GM20431 (cell line): Measurements from ENCODE around the gene POU3F4.

ENCODE experiments used
- in situ Hi-C: fragments of 300-500 bp; cut with MseI, MboI; formaldehyde crosslinking; loops from one replicate; pipeline ENCODE4 v1.15.0; 2020; ENCODE audit warnings: low sequenced_read_pairs; ENCODE audit not compliant: unreplicated experiment

POU3F4 gene

GRCh38 chrX:83508006-83508405, at the start of gene POU3F4:
Gene POU3F4 (plus strand): TSS chrX:83508290. CDS start chrX:83508325, 35 bp downstream.
- in situ Hi-C loops = no loop called here

- in situ Hi-C loops = loop anchor here (25.0 kb wide), 1 partner anchor 168 kb away; no protein-coding TSS in a partner anchor
Measured at GRCh38 chrX:83469551-83469950, 38.5 kb upstream of the POU3F4 start.

DNA sequence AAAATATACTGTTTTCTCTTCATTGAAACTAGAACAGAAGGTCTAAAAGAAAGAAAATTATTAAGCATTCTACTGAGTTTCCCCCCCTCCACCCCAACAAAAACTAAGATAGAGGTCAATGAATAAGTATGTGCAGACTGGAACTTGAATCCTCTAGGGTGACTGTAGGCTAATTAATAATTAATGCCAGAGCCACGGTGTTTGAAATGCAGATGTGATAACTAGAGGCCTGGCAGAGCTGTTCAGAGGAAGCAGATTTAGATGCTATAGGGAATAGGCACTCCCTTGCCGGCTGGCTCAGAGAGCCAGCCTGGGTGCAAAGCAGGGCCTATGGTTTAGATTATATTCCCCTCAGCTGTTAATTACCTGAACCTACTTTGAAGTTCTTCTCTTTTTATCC, 12.2 kb upstream of the POU3F4 start:
- in situ Hi-C loops = no loop called here

GRCh38 chrX:83501003-83501402, 7.1 kb upstream of the POU3F4 start:
- in situ Hi-C loops = no loop called here

DNA sequence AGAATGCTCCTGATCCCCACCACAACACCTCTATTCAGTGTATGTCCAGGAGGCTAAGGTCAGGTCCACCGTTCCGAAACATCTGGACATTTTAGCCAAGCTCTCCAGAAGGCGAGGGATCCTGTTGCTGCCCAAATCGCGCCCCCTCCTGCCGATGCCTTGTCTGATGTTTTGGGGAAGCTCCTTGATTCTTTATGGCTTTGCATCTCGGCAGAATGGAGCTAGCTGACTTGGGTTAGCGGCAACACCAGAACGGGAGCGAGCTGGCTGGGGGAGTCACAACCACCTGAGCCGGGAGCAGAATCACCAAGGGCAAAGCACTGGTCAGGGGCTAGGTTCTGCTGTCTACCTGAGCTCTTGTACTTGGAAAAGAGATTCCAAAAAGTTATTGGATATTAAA, 6.6 kb upstream of the POU3F4 start:
- in situ Hi-C loops = no loop called here

DNA sequence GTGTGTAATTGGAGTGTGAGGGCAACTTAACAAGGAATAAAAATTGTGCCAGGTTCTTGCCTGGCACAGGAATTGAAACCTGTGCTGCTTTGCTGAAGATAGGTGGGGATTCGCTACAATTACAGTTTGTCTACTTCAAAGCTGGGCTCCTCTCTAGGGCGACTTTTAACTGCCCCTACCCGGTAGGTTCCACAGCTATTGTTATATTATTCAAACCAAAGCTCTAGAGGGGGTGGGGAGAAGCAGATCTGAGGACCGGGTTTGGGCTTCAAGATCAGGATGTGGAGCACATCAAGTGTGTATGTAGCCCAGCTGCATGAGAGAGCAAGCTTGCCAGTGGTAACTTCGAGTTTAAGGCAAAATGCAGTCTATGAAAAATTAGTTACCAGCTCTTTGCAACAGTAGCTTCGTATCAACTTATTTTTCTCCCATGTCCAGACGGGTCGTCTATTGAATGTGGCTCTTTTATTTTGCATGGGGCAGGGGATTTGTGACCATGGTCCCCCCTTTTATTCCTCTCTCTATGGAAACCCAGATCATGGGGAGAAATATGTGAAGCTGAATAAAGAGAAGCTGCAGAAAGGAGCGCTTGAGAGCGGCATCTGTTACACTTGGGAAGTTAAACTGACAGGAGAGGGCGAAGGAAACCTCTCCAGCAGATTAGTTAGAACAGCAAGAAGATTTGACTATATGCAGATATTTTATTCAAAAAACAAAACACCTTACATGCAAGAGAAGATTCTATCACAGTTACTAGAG, 3.2 kb upstream of the POU3F4 start:
- in situ Hi-C loops = no loop called here

GRCh38 chrX:83508526-83509253, 600 bp downstream of the POU3F4 start:
- in situ Hi-C loops = no loop called here

DNA sequence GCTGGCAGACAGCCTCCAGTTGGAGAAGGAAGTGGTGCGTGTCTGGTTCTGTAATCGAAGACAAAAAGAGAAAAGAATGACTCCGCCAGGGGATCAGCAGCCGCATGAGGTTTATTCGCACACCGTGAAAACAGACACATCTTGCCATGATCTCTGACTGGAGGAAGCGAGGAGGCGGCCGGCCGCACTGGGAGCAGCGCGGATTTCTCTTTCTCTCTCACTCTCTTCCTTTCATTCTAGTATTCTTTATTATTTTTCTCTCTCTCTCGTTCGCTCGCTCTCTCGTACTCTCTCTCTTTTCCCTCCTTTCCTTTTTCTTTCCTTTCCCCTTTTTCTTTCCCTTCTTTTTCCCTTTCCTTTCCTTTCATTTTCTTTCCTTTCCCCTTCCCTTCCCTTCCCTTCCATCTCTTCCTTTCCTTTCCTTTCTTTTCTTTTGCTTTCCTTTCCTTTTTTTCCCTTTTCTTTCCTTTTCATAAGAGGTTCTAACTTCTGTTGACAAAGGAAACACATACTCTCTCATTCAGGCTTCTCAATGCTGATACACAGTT, 1.2 kb downstream of the POU3F4 start:
- in situ Hi-C loops = no loop called here

DNA sequence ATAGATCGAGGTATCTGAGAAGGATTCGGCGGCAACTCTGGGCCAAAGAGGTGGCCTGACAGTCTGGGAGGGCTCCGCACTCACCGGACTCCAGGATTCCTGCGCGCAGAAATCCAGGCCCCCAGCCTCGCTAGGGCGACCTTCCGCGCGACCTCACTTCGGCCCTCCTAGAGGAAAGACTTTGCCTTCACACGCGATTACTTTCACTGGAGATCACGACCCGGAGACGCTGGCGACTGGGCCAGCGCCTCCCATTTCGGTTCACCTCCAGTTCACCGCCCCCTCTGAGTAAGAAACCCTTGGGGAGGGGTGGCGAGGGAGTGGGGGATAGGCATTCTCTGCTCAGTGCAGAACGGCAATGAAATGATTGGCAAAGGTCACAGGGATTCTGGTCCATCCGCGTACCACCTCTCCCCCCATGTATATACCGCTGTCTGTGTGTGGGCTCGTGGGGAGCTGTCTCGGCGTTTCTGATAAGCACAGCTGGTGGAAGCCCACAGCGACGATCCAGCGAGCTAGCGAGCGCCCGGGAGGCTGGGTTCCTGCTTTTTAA, 2.5 kb downstream of the POU3F4 start:
- in situ Hi-C loops = no loop called here

GRCh38 chrX:83511208-83511607, 3.1 kb downstream of the POU3F4 start:
- in situ Hi-C loops = no loop called here

- in situ Hi-C loops = no loop called here
Measured at GRCh38 chrX:83512111-83512510, 4.0 kb downstream of the POU3F4 start.

DNA sequence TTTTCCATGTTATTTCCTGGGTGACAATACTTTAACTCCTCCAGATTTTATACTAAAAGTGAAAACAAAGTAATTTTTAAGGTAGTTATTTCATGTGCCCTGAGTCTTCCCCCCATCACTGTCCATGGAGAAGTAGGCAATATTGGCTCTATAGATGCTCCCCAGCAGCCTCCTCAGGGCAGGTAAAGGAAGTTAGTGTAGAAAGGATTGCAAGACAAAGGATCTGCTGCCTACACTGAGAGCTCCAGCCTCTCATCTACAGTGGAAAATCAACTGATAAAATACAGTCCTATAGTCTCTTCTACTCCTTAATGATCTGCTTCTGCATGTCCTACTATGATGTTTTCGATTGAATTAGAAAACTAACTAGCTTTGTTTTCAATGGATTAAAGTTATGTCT, 8.5 kb downstream of the POU3F4 start:
- in situ Hi-C loops = no loop called here

DNA sequence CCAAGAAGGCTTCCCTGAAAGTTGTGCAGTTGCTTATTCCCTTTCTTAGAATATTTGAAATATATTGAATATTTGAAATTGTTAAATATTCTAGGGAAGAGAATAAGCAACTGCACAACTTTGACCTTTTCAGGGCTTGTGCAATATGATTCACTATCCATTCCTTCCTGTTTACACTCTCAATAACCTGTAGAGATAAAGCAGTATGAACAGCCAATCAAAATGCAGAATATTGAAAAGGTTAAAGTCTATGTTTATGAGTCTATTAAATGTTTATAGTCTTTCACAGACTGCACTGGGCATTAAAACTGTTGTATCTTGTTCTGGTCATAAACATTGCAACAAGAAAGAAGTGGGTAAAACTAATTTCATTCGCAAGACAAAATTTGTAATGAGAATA, 13.8 kb downstream of the POU3F4 start:
- in situ Hi-C loops = no loop called here

DNA sequence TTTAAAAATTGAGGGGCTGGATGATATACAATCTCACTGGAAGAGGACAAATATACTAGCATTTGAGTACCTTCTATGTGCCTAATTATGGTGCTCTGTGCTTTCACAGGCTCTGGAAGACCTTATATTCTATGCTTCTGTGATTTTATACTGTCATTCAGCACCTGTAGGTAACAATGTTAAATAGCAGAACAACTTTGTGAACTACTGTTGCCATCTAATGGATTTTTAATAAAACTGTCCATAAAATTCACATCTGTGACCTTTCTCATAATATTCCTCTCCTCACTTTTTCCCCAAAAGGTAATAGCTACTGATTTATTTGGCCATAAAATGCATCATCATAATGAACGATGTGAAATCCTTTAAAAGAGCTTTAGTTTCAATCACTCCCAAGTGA, 21.9 kb downstream of the POU3F4 start:
- in situ Hi-C loops = no loop called here

DNA sequence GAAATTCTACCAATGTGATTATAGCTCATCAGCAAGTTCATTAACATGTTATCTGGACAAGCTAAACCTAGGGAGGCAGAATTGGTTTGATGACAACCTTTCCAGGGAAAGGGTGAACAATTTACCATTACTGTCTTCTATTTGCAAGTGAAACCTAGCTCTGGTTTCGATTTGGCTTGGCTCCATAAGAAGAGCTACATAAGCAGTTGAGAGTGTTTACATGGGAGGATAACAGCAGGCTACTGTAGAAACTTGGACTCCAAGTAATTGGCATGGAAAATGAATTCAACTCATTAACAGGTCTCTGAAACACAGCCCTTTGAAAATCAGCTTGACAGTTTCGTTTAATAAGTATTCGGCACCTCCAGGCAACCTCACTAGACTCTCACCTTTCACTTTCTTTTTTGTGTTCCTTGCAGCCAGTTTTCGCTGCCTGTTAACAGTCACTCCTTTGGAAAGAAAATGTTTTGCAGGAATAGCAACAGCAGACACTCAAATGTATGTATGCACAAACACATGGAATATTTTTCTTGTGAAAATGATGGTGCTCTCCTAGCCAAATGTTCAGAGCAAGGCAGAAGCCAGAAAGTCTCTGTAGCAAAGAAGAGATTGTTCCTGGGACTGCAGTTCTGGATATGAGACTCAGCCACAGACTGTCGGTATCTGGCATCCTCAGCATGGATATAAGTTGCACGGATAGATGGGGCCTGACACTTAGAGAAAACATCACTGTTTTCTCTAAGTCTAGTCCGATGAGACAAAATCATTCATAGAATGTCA, 27.5 kb downstream of the POU3F4 start:
- in situ Hi-C loops = no loop called here
